ENCODE measurements around the gene CACNA1A.

CACNA1A gene

GRCh38 chr19:13238891-13239534 is 267.3 kb downstream of the CACNA1A start:
- DNase-seq (ENCODE audit: low read depth in 3 of 3, low spot score in 1 of 3): no peak

DNA sequence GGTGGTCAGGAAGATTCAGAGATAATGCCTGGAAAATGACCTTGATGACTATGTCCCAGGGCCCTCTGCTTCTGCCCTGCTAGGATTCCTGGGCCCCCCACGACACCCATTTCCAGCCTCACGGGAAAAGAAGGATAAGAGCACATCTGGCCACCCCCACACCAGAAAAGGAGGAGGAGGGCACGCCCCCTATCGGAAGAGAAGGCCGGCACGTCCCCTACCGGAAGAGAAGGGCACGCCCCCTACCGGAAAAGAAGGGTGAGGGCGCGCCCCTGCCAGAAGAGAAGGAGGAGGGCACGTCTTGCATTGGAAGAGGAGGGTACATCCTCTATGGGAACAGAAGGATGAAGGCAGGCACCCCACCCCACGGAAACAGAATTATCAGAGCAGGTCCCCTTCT is 271.8 kb downstream of the CACNA1A start:
- DNase-seq (ENCODE audit: low read depth in 3 of 3, low spot score in 1 of 3): peak; percentile 19 to 41 (median 30)

GRCh38 chr19:13231663-13232062 is 274.6 kb downstream of the CACNA1A start:
- no peak for DNase-seq (ENCODE audit: low read depth in 3 of 3, low spot score in 1 of 3)

DNA sequence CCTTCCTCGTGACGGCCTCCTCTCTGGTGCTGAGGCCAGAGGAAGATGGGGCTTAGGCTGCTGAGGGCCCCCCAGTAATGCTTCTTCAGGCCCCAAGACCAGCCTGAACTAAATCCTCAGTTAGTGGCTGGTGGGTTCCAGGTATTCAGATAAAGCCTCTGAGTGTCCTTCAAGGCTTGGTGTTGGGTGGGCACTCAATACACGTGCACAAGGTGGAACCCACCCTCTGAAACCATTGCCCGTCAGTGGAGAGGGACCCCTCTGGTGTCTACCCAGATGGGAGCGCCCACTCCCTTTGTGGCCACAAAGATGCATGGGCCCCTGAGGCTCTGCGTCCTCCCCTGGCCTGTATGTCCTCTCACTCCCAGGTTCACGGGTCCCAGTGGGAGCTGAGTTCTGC is 277.0 kb downstream of the CACNA1A start:
- DNase-seq (ENCODE audit: low read depth in 3 of 3, low spot score in 1 of 3): no peak

DNA sequence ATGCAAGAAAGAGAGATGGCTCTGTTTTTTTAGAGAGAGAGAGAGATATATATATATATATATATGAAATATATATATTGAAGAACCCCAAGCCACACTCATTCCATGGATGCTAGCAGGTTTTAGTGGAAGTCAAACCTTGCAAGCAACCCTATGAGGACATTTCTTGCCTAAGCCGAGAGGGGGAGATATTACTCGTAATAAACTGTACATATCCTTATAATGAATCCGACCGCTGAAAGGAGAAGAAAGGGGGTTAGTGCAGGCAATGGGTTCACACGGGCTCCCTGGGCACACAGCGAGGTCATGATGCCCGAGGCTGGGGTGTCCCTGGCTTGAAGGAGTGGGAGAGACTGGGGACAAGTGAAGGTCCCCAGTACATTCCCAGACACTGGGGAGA is 277.7 kb downstream of the CACNA1A start:
- DNase-seq (ENCODE audit: low read depth in 3 of 3, low spot score in 1 of 3): no peak

DNA sequence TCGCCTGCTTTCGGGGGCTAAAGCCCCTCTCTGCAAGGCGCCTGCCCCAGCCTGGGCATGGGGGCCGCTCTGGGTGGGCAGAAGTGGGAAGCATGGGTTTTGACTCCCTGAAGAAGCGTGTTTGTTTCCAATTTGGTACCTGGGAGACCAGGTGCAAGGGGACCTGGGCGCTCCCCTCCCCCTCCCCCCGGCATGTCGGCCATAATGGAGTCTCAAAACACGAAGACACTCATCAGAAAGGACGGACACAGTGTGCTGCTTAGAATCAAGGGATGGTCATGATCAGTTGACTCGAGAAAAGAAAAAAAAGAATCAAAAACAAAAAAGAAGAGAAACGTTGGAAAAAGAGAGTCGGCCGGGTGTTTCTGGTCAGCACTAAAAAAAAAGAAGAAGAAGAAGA is 279.3 kb downstream of the CACNA1A start:
- no peak for DNase-seq (ENCODE audit: low read depth in 3 of 3, low spot score in 1 of 3)

DNA sequence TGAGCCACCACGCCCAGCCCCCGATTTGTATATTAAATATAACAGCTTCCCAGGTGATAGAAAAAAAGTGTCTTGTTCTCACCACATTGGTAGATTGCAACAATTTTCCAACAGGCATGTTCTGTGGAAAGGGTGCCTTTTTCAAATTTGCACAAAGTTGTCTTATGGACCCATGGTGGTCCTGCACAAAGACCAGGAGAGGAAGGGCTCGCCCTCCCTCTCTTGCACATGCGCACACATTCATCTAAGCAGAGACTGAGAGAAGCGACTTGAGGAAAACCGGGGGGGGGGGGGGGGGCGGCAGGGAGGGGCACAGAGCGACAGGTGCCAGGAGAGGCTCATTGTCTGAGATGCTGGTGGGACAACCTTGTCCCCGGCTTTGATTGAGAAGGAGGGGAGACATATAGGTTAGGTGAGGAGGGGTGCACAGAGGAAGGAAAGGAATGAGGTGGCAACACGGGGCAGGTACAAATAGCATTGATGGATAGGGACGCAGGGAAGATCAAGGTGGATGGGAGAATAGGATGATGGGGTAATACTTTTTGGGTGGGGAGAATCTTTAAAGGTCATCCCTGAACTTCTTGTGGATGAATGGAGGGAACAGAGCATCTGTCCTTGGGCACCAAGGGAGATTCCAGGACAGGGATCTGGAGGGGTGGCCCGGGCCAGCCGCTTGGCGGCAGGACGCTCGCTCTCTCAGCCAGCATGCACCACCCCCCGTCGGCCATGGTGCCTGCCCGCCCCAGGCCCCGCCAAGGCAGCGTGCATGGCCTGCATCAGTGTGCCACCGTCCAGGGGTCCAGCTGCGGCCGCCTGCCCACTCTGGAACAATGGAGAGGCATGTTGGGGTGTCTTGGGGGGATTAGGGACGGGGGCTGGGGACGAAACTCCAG is 280.1 kb downstream of the CACNA1A start:
- no peak for DNase-seq (ENCODE audit: low read depth in 3 of 3, low spot score in 1 of 3)

GRCh38 chr19:13225085-13225484 is 281.2 kb downstream of the CACNA1A start:
- DNase-seq (ENCODE audit: low read depth in 3 of 3, low spot score in 1 of 3): no peak

DNA sequence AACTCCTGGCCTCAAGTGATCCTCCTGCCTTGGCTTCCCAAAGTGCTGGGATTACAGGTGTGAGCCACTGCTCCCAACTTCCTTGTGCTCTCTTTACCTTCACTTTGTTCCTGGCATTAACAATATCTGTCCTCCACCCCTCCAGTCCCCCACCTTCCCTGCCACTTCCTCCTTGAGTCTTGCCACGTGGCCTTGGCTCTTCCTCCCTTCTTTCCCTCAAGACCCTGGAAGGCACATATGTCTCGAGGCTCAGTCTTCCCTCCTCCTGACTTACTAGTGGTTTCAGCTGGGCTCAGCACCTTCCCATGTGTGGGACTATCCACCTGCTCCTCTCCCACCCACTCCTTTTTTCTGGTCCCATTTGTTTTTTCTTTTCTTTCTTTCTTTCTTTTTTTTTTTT is 285.4 kb downstream of the CACNA1A start:
- no peak for DNase-seq (ENCODE audit: low read depth in 3 of 3, low spot score in 1 of 3)

DNA sequence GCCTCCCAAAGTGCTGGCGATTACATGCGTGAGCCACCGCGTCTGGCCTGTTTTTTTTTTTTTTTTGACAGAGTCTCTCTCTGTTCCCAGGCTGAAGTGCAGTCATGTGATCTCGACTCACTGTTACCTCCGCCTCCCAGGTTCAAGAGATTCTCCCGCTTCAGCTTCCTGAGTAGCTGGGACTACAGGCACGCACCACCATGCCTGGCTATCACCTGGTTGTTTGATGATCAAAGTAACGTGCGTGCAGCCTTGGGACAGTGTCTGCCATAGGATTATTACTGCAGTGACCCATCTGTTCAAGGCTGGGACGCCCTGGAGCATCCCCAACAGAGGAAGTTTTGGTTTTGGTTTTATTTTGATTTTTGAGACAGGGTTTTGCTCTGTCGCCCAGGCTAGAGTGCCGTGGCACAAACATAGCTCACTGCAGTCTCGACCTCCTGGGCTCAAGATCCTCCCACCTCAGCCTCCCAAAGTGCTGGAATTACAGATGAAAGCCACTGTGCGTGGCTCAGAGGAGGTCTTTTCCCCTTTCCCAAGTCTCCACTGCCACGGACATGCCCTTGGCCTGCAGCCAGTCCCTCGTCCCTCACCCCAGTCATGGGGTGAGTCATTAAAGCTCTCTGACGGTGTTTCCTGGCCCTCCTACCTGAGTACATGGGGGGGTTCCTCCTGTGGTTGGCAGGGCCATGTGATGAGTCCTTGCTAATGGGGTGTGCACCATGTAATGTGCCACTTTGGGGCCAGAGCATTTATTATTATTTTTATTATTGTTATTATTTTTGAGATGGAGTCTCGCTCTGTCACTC is 290.5 kb downstream of the CACNA1A start:
- no peak for DNase-seq (ENCODE audit: low read depth in 3 of 3, low spot score in 1 of 3)

- DNase-seq (ENCODE audit: low read depth in 3 of 3, low spot score in 1 of 3): no peak
These were observed 292.1 kb downstream of the CACNA1A start for GRCh38 chr19:13214036-13214730.

DNA sequence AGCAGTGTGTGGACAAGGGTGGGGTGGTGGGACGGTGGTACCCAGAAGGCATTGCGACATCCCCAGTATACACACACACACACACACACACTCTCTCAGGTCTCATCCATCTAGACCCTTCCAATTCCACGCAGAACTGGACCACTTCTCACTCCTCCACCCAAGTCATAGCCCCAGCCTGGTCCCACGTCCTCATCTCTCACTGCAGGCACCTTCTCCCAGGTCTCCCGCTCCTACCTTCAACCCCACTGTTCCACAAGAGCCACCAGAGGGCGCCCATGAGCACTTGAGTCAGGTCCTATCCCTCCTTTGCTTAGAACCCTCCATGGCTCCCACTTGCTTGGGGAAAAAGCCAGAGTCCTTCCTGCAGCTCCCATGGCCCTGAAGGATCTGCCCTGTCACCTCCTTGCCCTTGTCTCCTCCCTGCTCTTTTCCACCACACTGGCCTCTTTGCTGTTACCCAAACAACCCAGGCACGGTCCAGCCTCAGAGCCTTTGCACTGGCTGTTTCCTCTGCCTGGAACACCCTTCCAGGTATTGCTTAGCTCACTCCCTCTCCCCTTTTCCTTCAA is 293.4 kb downstream of the CACNA1A start:
- peak; percentile 39 to 66 (median 52) for DNase-seq (ENCODE audit: low read depth in 3 of 3, low spot score in 1 of 3)

DNA sequence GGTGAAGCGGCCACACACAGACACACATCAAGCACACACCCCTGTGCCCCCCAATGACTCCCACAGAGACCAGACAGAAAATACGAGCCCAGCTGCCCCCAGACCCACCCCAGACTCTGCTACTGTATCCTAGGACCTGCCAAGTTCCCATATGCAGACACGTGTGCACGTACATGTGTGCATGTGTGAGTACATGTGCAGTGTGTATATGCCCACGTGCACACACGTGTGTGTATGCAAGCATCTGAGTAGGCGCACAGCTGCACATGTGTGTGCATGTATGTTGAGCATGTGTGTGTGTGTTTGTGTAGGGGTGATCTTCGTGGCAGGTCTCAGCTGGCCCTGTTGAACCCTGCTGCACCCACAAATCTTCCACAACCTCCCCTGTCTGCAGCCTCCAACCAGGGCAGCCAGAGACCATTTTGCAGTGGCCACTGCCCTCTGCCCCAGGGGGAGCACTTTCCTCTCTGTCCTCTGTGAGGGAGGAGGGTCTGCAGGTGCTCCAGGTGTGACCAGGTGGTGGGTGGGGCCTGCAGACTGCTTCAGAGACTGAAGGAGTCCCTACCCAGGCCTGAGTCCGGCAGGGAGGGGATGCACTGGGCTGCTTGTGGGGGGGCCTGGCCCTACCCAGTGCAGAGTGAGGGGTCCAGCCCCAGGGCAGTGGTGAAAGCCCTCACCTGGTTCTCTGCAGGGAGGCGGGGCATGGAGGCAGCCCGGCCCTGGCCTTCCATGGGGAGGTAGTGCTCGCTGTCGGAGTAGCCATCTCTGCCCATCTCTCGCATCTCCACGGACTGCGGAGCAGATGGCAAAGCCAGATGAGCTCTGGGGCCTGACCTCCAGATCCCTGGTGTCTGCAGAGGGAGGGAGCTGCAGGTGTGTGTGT is 294.6 kb downstream of the CACNA1A start:
- no peak for DNase-seq (ENCODE audit: low read depth in 3 of 3, low spot score in 1 of 3)

DNA sequence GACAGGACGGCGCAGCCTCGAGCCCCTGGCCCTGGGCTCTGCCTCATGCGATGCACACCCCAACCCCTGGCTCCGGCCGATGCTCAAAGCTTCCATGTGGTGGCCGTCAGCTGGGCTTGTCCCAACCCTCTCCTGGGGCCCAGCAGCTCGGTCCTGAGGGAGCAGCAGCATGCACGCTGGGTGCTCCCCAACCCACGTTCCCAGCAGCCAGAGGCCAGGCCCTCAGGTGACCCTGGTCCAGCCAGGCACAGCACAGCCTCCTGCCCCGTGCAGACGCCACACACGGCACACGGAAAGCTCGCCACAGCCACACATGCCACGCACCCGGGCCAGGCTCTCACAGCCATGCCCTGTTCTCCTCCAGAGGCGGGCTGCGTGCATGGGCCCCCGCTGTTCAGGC is 295.3 kb downstream of the CACNA1A start:
- DNase-seq (ENCODE audit: low read depth in 3 of 3, low spot score in 1 of 3): no peak

- no peak for DNase-seq (ENCODE audit: low read depth in 3 of 3, low spot score in 1 of 3)
These were observed 295.9 kb downstream of the CACNA1A start for GRCh38 chr19:13210339-13210775.

DNA sequence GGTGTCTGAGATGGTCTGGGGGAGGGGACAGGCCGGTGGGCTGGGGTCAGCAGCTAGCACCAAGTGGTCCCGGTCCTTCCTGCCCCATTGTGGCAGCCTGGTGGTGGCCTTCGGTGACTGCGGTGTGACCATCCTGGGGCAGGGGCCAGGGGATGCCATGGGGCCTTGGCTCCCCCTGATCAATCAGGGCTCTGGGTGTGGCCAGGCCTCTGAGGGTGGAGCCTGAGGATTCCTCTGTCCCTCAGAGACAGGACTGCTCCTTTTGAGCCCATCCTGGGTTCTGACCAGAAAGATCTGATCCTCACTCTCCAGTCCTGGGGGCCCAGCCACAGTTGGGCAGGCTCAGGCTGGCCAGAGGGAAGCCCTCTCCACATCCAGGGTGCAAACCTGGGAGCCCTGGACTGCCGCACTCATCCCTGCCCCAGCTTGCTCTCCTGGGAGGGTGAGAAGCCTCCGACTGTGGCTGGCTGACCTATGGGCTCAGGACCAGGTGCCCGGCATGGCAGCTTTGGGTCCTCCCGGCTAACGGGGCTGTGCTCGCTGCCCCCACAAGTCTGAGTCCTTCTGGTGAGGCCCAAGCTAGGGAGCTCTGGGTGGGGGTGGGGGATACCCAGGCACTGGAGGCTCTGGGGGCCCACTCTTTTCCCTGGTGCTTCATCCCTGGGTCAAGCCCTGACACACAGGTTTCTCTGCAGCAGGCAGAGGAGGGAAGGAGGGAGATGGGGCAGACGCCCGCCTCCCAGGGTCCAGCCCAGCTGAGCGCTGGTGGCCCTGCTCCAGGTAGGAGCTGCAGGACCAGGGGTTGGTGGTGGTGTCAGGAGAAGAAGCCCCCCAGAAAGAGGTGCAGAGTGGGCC is 296.6 kb downstream of the CACNA1A start:
- no peak for DNase-seq (ENCODE audit: low read depth in 3 of 3, low spot score in 1 of 3)

DNA sequence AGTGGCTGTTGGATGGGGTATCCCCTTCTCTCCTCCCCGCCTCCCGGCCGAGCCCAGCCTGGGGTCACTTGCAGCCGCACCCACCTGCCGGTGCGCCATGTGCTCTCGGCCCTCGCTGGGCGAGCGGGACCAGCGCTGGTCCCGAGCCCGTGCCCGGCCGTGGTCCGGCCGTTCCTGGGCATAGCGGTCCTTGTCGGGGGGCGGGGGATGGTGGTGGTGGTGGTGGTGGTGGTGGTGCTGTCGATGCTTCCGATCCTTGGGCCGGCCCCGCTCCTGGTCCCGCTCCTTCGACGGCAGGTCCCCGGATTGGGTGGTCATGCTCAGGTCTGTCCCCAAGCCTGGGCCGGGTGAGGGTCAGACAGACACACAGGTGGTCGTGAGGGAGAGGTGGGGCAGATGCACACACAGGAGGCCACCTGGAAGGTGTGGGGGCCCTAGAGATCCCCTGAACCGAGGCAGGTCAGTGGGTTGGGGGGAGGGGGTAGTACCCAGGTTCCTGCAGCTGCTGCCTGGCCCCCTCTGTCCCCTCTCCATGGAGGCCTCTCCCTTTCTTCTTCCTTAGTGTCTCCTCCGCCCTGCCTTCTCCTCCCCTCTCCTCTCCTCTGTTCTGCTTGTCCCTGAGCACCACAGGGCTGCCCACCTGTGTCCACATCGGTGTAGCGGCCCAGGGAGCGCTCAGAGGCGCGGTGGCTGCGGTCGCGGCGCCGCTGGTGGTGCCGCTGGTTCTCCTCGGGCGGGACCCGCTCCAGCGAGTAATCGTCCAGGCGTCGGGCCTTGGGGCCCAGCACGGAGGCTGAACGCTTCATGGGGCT is 297.4 kb downstream of the CACNA1A start:
- DNase-seq (ENCODE audit: low read depth in 3 of 3, low spot score in 1 of 3): no peak

All from stimulated activated CD4-positive, alpha-beta T cell treated with anti-CD3 and anti-CD28 coated beads, TNF-alpha, amount 100 ng/mL, for 1 hour (primary cell).